ENCODE results near the gene TYMS. TPM values are rescaled to one million over a fixed set of nuclear protein-coding genes. Genes with fewer than 3 reads are reported as not detected.

TYMS gene
- total RNA-seq, 1 experiment from 2014 or later = 339 TPM

DNA sequence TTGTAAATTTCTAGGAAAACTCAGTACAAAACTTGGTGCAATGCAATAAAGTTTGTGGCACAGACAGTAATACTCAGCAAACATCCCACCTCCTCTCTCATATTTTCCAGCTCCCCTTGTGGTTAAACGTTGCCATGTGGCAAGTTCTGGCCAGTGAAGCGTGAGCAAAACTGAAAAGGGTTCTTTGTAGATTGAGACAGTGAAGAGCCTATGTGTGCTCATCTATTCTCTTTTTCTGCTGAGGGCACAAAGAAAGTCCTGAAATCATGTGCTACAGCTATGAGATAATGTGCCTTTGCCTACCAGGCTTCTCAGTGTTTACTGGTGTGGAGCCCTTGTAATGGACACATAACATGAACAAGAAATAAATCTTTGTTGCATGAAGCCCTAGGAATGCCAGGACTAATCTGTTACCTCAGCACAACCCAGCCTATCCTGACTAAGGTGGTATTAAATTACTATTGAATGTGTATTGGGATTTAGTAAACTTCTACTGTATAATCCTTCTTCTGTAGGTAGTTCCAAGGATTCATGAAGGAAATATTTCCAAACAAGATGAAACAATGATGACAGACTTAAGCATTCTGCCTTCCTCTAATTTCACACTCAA, 13.0 kb upstream of the TYMS start:
- H3K4me3 ChIP-seq (ENCODE audit: low read depth, low read length, poor library complexity, severe bottlenecking) = no peak overlapping the region

DNA sequence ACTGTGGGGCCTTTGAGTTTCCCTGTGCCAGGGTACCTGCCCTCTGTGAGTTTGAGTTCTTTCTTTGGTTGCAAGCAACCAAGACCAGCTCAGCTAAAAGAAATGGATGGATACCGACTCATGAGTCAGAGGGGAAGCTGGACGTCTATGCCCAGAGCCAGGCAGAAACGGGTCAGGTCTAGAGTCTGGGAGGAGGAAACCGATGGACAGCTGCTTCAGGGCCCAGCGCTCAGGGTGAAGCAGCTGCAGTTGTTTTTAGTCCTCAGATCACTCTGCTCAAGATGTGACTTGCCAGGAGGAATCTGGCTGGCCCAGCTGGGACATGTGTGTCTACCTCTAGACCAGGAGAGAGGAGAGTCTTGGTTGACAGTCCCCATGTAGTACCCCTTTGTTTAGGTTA, 10.1 kb upstream of the TYMS start:
- Histone ChIP-seq H3K27ac (ENCODE audit: low read depth, low read length, poor library complexity, severe bottlenecking) (no peak overlapping the region), H3K27me3 (replicated peaks; ENCODE audit: insufficient read depth, low read depth, low read length, poor library complexity) (no peaks in the 10 kb centered on the region), H3K36me3 (ENCODE audit: insufficient read depth, low read length, poor library complexity, severe bottlenecking) (no peaks in the 10 kb centered on the region), H3K4me1 (ENCODE audit: insufficient read depth, low read length, poor library complexity, severe bottlenecking) (no peaks in the 10 kb centered on the region), H3K9me3 (ENCODE audit: low read depth, low read length, poor library complexity, severe bottlenecking) (no peaks in the 10 kb centered on the region), H3K4me3 (ENCODE audit: low read depth, low read length, poor library complexity, severe bottlenecking) (no peak overlapping the region)
- no peak for TF ChIP-seq EZH2 (IDR thresholded peaks at IDR 0.05; ENCODE audit: borderline replicate concordance, low read depth, low read length, poor library complexity, severe bottlenecking)
- TF ChIP-seq, protein P1, sequence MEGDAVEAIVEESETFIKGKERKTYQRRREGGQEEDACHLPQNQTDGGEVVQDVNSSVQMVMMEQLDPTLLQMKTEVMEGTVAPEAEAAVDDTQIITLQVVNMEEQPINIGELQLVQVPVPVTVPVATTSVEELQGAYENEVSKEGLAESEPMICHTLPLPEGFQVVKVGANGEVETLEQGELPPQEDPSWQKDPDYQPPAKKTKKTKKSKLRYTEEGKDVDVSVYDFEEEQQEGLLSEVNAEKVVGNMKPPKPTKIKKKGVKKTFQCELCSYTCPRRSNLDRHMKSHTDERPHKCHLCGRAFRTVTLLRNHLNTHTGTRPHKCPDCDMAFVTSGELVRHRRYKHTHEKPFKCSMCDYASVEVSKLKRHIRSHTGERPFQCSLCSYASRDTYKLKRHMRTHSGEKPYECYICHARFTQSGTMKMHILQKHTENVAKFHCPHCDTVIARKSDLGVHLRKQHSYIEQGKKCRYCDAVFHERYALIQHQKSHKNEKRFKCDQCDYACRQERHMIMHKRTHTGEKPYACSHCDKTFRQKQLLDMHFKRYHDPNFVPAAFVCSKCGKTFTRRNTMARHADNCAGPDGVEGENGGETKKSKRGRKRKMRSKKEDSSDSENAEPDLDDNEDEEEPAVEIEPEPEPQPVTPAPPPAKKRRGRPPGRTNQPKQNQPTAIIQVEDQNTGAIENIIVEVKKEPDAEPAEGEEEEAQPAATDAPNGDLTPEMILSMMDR (conservative IDR thresholded peaks at IDR 0.05; ENCODE audit: low read depth, low read length) = no peak
- POLR2A ChIA-PET (ENCODE audit: low non-redundant PET) = no interaction called here
- CTCF ChIA-PET = no interaction called here
- DNase-seq (ENCODE audit: low spot score) = no peak
- no TSS peak for BruUV-seq (replicated peaks)
- intact Hi-C loops (cut with micrococcal nuclease; ENCODE audit: unreplicated experiment) = no loop called here

More for the DNA sequence above, 13.0 kb upstream of the TYMS start:
- peak; percentile 41 for DNase-seq (ENCODE audit: low spot score)
- intact Hi-C loops (cut with micrococcal nuclease; ENCODE audit: unreplicated experiment) = no loop called here
- no peaks in the 10 kb centered on the region for H3K36me3 ChIP-seq (ENCODE audit: insufficient read depth, low read length, poor library complexity, severe bottlenecking)
- TF ChIP-seq EZH2 (IDR thresholded peaks at IDR 0.05; ENCODE audit: borderline replicate concordance, low read depth, low read length, poor library complexity, severe bottlenecking) = no peak
- TF ChIP-seq, protein P1 (conservative IDR thresholded peaks at IDR 0.05; ENCODE audit: low read depth, low read length) = peak; percentile 19; the same call in 1 of the 2 replicates
- no TSS peak for BruUV-seq (replicated peaks)
- no peaks in the 10 kb centered on the region for H3K27me3 ChIP-seq (replicated peaks; ENCODE audit: insufficient read depth, low read depth, low read length, poor library complexity)
- H3K4me1 ChIP-seq (ENCODE audit: insufficient read depth, low read length, poor library complexity, severe bottlenecking) = no peaks in the 10 kb centered on the region
- ChIA-PET POLR2A (ENCODE audit: low non-redundant PET) (no interaction called here), CTCF (interaction anchor here (0.5 kb wide), 1 partner anchor 196 kb away, joined by 3 read pairs; no protein-coding TSS in a partner anchor)
- no peak overlapping the region for H3K27ac ChIP-seq (ENCODE audit: low read depth, low read length, poor library complexity, severe bottlenecking)
- H3K9me3 ChIP-seq (ENCODE audit: low read depth, low read length, poor library complexity, severe bottlenecking) = no peaks in the 10 kb centered on the region

GRCh38 chr18:649341-649740, 8.1 kb upstream of the TYMS start:
- TF ChIP-seq, protein P1 (conservative IDR thresholded peaks at IDR 0.05; ENCODE audit: low read depth, low read length) = no peak
- TF ChIP-seq EZH2 (IDR thresholded peaks at IDR 0.05; ENCODE audit: borderline replicate concordance, low read depth, low read length, poor library complexity, severe bottlenecking) = no peak
- Histone ChIP-seq H3K4me1 (ENCODE audit: insufficient read depth, low read length, poor library complexity, severe bottlenecking) (peaks cover 5% of the 10 kb centered on the region), H3K36me3 (ENCODE audit: insufficient read depth, low read length, poor library complexity, severe bottlenecking) (no peaks in the 10 kb centered on the region), H3K4me3 (ENCODE audit: low read depth, low read length, poor library complexity, severe bottlenecking) (no peak overlapping the region), H3K9me3 (ENCODE audit: low read depth, low read length, poor library complexity, severe bottlenecking) (no peaks in the 10 kb centered on the region), H3K27me3 (replicated peaks; ENCODE audit: insufficient read depth, low read depth, low read length, poor library complexity) (no peaks in the 10 kb centered on the region), H3K27ac (ENCODE audit: low read depth, low read length, poor library complexity, severe bottlenecking) (no peak overlapping the region)
- DNase-seq (ENCODE audit: low spot score) = no peak
- ChIA-PET CTCF (no interaction called here), POLR2A (ENCODE audit: low non-redundant PET) (no interaction called here)
- no TSS peak for BruUV-seq (replicated peaks)
- intact Hi-C loops (cut with micrococcal nuclease; ENCODE audit: unreplicated experiment) = no loop called here
